SU-DHL-6 (cell line): ENCODE measurements around the gene OR10A5.

Experiments
- CTCF ChIP-seq: fragments of 200-600 bp; sonication (generic); IDR thresholded peaks from one replicate; pipeline ENCODE4 v1.5.1; 2017; ENCODE audit warnings: antibody characterized with exemption, mild to moderate bottlenecking, low read length, moderate library complexity; ENCODE audit not compliant: insufficient read depth, poor library complexity, severe bottlenecking
- EZH2phosphoT487 ChIP-seq: fragments of 200-600 bp; sonication (generic), shearing (Covaris generic); conservative IDR thresholded peaks from 2 replicates; pipeline ENCODE4 v1.6.1; 2018; ENCODE audit warnings: mild to moderate bottlenecking, antibody characterized with exemption, low read length, moderate library complexity, mixed read lengths

GRCh38 chr11:6894097-6894496 lies 48.6 kb downstream of the OR10A5 start:
- TF ChIP-seq EZH2phosphoT487 (no peak), CTCF (no peak)
